GM12878 (cell line): ENCODE measurements around the gene SFI1. TPM values are rescaled to one million over a fixed set of nuclear protein-coding genes. Genes with fewer than 3 reads are reported as not detected.
A peak's percentile ranks its signal among the peaks of the same experiment; 100 is the strongest.

Experiments
- ATAC-seq: fragments of 200-7000 bp; cut with Tn5 transposase; 3 replicates; pipeline ENCODE4 v1.9.1; 2020; ENCODE audit warnings: mild to moderate bottlenecking, moderate library complexity
- BruUV-seq: library from RNA; stranded (reverse); fragments of 400-500 nt; replicated peaks from 2 replicates; lab custom pipeline; 2021; lab: Mats Ljungman, UMichigan
- CTCF ChIA-PET: fragments of 300-600 bp; sonication (Branson Sonifier 250); formaldehyde crosslinking; extraction: SDS; loops from one replicate; lab custom pipeline; 2021; ENCODE audit warnings: inconsistent platforms; lab: Yijun Ruan, JAX
- POLR2A ChIA-PET: fragments of 350-600 bp; formaldehyde crosslinking; extraction: SDS; loops from one replicate; lab custom pipeline; 2021; ENCODE audit warnings: inconsistent platforms; lab: Charles Lee
- RAD21 ChIA-PET: fragments of 300-600 bp; sonication (Branson Sonifier 250); formaldehyde crosslinking; loops from one replicate; lab custom pipeline; 2023; ENCODE audit warnings: antibody characterized with exemption; ENCODE audit not compliant: unreplicated experiment; lab: Charles Lee
- SMC1A ChIA-PET: fragments of 300-600 bp; sonication (Branson Sonifier 250); formaldehyde crosslinking; loops from one replicate; lab custom pipeline; 2023; ENCODE audit not compliant: unreplicated experiment, uncharacterized antibody; lab: Charles Lee
- DNase-seq: peaks from one replicate; pipeline ENCODE4 v3.0.0-alpha.2; 2011; ENCODE audit warnings: low read depth, low spot score
- FAIRE-seq: peaks from 3 replicates; lab custom pipeline; 2011; peaks lifted over from hg19 to GRCh38; lab: Jason Lieb, UNC
- H2AFZ ChIP-seq: 2 replicates; pipeline ENCODE4 v1.6.0; 2011; ENCODE audit warnings: low read depth, low read length, control low read depth; ENCODE audit not compliant: control insufficient read depth
- H3K27ac ChIP-seq: 2 replicates; pipeline ENCODE4 v1.5.1; 2011; ENCODE audit warnings: control low read depth; ENCODE audit not compliant: control insufficient read depth, insufficient read depth
- H3K27me3 ChIP-seq, 2 experiments: replicated peaks in 1 of 2; 2 replicates each; pipeline versions ENCODE4 v1.6.0 to v1.6.1; 2011; ENCODE audit warnings: low read length in 1 of 2; ENCODE audit not compliant: control insufficient read depth in 2 of 2, insufficient read depth in 2 of 2
- H3K36me3 ChIP-seq, 2 experiments: 2 replicates each; pipeline ENCODE4 v1.5.1; 2011; ENCODE audit warnings: low read length in 1 of 2; ENCODE audit not compliant: control insufficient read depth in 2 of 2, insufficient read depth in 2 of 2
- H3K4me1 ChIP-seq: 2 replicates; pipeline ENCODE4 v1.6.1; 2011; ENCODE audit warnings: mild to moderate bottlenecking, low read length, moderate library complexity, mixed read lengths; ENCODE audit not compliant: control insufficient read depth, insufficient read depth
- H3K4me2 ChIP-seq: 2 replicates; pipeline ENCODE4 v1.6.0; 2011; ENCODE audit warnings: control low read depth; ENCODE audit not compliant: control insufficient read depth, insufficient read depth
- H3K4me3 ChIP-seq: fragments of 200-600 bp; sonication (generic); 2 replicates; pipeline ENCODE4 v1.5.1; 2016
- H3K79me2 ChIP-seq: 2 replicates; pipeline ENCODE4 v1.6.0; 2011; ENCODE audit warnings: low read length; ENCODE audit not compliant: control insufficient read depth, insufficient read depth
- H3K9ac ChIP-seq: 2 replicates; pipeline ENCODE4 v1.8.0; 2011; ENCODE audit warnings: low read length, control low read depth, mixed read lengths; ENCODE audit not compliant: control insufficient read depth, insufficient read depth
- H3K9me3 ChIP-seq: replicated peaks from 3 replicates; pipeline ENCODE4 v1.5.1; 2011; ENCODE audit warnings: mild to moderate bottlenecking, low read length; ENCODE audit not compliant: control insufficient read depth, insufficient read depth
- H4K20me1 ChIP-seq: 2 replicates; pipeline ENCODE4 v1.6.0; 2011; ENCODE audit not compliant: control insufficient read depth, insufficient read depth
- MYC ChIP-seq: IDR thresholded peaks from 2 replicates; pipeline ENCODE4 v1.6.1; 2011; ENCODE audit warnings: mild to moderate bottlenecking, low read length, moderate library complexity, inconsistent platforms; ENCODE audit not compliant: insufficient read depth, insufficient replicate concordance, insufficient read length, severe bottlenecking
- POLR2A ChIP-seq: IDR thresholded peaks from 2 replicates; pipeline ENCODE4 v1.6.1; 2011; ENCODE audit warnings: low read depth, mild to moderate bottlenecking, low read length
- RUNX3 ChIP-seq: IDR thresholded peaks from 2 replicates; pipeline ENCODE4 v1.6.1; 2012; ENCODE audit warnings: low read length, inconsistent platforms
- TAF1 ChIP-seq: IDR thresholded peaks from 2 replicates; pipeline ENCODE4 v1.6.1; 2011; ENCODE audit warnings: mild to moderate bottlenecking, low read depth, low read length, borderline replicate concordance
- TCF3 ChIP-seq: IDR thresholded peaks from 2 replicates; pipeline ENCODE4 v1.6.1; 2012; ENCODE audit warnings: low read depth, mild to moderate bottlenecking, low read length, borderline replicate concordance; ENCODE audit not compliant: insufficient read depth
- WGBS: methylation state at CpG from one replicate; pipeline ENCODE4 v1.1.6; 2016; ENCODE audit warnings: low lambda C conversion rate; ENCODE audit not compliant: insufficient replicate concordance, insufficient coverage; ENCODE audit errors: missing lambda C conversion rate; 5-methylcytosine and 5-hydroxymethylcytosine counted together
- in situ Hi-C: fragments of 300-500 bp; cut with MboI; formaldehyde crosslinking; loops from 9 replicates; pipeline ENCODE4 v1.14.3; 2018; ENCODE audit warnings: mixed read lengths
- intact Hi-C: fragments of 100-400 bp; cut with micrococcal nuclease; formaldehyde crosslinking; loops from one replicate; pipeline ENCODE4 v1.14.2; 2022; ENCODE audit not compliant: unreplicated experiment
- polyA plus RNA-seq, 11 experiments: library from polyadenylated mRNA; depleted of rRNA in 4 of 11; unstranded in 6 of 11; stranded (reverse) in 5 of 11; fragments of >200 nt; fragmentation: Nextera tagmentation in 4 of 11; fragmentation: Illumina TruSeq in 1 of 11; extraction: Ambion mirVana in 4 of 11; extraction: Trizol in 1 of 11; gene quantifications; 1 replicate in 1 of 11; 2 replicates in 10 of 11; pipeline versions ENCODE4 v1.2.1 to v1.2.3, GENCODE V29; 2011 to 2016; ENCODE audit warnings: inconsistent platforms in 2 of 11, missing spikeins in 2 of 11, low read depth in 1 of 11
- total RNA-seq, 4 experiments: library from RNA; depleted of rRNA in 3 of 4; stranded (reverse); fragments of >200 nt in 3 of 4; fragmentation: Illumina TruSeq in 1 of 4; extraction: Trizol in 1 of 4; gene quantifications; 2 replicates each; pipeline versions ENCODE4 v1.2.1 to v1.2.3, GENCODE V29; 2013 to 2021

Gene SFI1
- total and polyA plus RNA-seq, 10 of the 15 experiments (the other 5 are each of a cell fraction or from before 2014, with no cell fraction given) = 6.3 to 70.1 (median 30.4) TPM

- 0 out of 2 replicates have a peak, but pooled peaks have one; percentile 49 for TF ChIP-seq TCF3
- TF ChIP-seq MYC = no peak
Measured at GRCh38 chr22:31616315-31616980, 120.1 kb downstream of the SFI1 start (continued).

- Histone ChIP-seq H4K20me1 (peaks cover 4% of the 10 kb centered on the region; the same call in 1 of the 2 replicates), H3K9me3 (no peaks in the 10 kb centered on the region), H3K27me3 (no peaks in the 10 kb centered on the region), H3K4me3 (no peak overlapping the region), H2AFZ (no peak overlapping the region), H3K4me2 (no peak overlapping the region), H3K27ac (no peak overlapping the region), H3K4me1 (peaks cover 16% of the 10 kb centered on the region), H3K36me3 (peaks cover 25 to 59% of the 10 kb centered on the region in 2 experiments; a peak in 3 of 4 replicates), H3K9ac (no peak overlapping the region), H3K79me2 (no peaks in the 10 kb centered on the region; the same call in none of the 2 replicates)
- TF ChIP-seq RUNX3 (no peak), TAF1 (no peak), POLR2A (peak; percentile 33)
- RAD21 ChIA-PET = interaction anchor here (1.1 kb wide), 1 partner anchor 12 kb away, joined by 3 read pairs; no protein-coding TSS in a partner anchor
- FAIRE-seq = no peak
- in situ Hi-C loops (no loop called here), intact Hi-C loops (no loop called here)
- POLR2A ChIA-PET = interaction anchor here (0.7 kb wide), 1 partner anchor 18 kb away, joined by 4 read pairs; no protein-coding TSS in a partner anchor
- no TSS peak for BruUV-seq
- DNase-seq = no peak
- WGBS = 93% methylated on average over 17 of the region's 17 CpGs
- ATAC-seq = no peak
- SMC1A ChIA-PET = no interaction called here
- CTCF ChIA-PET = no interaction called here
Measured at GRCh38 chr22:31618057-31618456, 121.7 kb downstream of the SFI1 start.
